GM21390 (cell line): Measurements from ENCODE around the gene LBR.
"Not testable (repeated sequence)": the region's sequence is repeated elsewhere in the genome, so short reads cannot be mapped to it uniquely, and the experiment has no call there.

ENCODE experiments used
- ATAC-seq: cut with Tn5 transposase; IDR thresholded peaks from one replicate; pipeline ENCODE4 v1.9.1; 2021; ENCODE audit not compliant: unreplicated experiment

Gene LBR

DNA sequence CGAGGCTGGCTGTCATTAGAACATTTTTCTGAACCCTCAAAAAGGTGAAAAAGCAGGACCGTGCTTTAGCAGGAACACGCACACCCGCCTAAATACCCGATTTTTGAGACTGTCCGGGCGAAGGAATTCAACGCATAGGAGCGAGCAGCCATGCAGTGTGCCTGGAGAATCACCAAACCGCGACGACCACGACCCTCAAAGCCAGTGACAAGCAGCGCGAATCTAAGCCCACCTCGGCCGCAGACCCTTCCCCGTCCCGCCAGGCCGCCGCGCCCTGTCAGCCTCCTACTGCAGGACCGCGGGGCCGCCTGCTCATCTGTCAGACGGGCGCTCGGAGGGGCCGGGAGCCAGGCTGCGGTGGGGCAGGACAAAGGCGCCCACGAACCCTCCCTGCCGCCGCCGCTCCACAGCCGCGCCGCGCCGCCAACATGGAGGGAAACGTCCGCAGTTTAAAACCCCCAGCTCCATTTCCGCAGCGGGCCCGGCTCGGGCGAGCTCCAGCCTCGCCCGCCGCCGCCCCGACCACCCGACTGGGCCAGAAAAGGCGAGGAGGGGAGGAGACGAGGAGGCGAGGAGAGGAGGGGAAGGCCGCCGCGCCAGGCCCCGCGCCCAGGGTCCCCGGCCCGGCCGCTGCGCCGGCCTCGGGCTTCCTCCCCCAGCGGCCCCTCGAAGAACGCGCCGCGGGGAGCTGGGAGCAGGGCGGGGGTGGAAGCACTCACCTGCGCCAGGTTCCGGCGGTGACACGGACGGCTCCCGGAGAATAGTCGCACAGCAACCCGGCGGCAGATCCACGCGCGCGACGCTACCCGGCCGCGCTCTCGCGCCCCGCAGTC lies at the start of gene LBR:
Gene LBR, minus strand, starts transcription at position 804 of the 833 bp plus-strand sequence. CDS start 3,963 bp downstream, outside the sequence.
- peak; percentile 9 for ATAC-seq

DNA sequence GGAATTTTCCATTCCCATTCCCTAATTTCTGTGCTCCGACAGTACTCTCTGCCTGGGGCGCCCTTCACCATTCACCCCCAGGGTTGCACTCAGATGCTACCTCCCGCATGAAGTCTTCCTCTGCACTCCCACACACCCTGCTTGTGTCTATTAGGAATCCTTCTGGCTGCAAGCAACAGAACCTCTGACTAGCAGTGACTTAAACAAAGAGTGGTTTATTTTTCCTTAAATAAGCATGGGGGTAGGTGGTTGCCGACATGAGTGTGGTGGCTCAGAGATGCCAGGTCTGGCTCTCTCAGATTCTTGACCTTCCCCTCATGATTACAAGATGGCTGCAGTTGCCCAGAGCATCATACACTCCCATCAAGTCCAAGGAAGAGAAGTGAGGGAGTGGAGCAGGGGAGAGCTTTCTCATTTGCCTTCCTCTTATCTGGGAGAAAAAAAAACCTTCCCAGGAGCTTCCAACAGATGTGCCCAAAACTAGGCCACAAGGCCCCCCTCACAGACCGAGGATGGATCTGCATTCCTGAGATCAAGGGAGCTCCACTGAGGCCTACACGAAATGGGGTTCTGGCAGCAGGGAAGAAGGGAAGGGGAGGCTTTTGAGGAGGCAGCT lies 49.6 kb upstream of the LBR start:
- no peak for ATAC-seq

GRCh38 chr1:225476538-225476988 lies 48.7 kb upstream of the LBR start:
- no peak for ATAC-seq

DNA sequence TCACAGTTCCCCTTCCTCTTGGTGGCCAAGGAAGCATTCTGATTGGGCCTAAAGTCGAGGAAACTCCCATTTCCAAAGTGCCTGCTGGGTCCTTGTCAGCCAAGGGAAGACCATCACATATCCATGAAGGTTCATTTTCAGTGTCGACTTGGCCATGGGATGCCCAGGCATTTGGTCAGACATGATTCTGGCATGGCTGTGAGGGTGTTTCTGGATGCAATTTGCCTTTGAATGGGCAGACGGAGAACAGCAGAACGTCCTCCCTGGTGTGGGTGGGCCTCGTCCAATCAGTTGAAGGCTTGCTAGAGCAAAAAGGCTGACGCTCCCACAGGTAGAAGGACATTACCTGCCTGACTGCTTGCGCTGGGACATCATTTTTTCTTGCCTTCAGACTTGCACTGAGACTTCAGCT lies 48.3 kb upstream of the LBR start:
- ATAC-seq: no peak

- ATAC-seq: peak; percentile 70
Measured at GRCh38 chr1:225474986-225475820, 47.4 kb upstream of the LBR start.

DNA sequence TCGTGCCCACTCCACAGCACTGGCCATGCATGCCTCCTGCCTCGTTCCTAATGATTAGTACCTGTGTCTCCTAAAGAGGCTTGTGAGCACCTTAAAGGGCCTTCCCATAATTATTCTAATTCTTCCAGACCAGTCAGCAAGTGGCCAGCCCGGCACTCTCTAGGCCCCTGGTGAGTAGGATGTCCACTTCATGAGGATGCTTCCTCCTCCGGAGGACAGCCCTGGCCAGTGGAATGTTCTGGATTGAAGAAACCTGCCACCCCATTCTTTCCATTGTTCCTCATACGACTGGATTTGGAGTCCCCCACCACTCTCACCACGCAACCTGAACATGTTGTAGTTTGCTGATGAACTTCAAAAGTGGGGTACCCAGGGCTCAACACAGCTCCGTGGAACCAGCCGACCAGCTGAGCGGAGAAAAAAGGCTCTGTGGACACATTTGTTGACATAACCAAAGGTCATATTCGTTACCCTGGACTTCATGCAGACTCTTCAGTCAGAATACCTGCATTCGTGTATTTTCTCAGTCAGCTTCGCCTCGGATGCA lies 46.7 kb upstream of the LBR start:
- ATAC-seq: no peak

GRCh38 chr1:225473676-225474438 lies 46.0 kb upstream of the LBR start:
- not testable (repeated sequence) for ATAC-seq

GRCh38 chr1:225473266-225473665 lies 45.4 kb upstream of the LBR start:
- not testable (repeated sequence) for ATAC-seq

DNA sequence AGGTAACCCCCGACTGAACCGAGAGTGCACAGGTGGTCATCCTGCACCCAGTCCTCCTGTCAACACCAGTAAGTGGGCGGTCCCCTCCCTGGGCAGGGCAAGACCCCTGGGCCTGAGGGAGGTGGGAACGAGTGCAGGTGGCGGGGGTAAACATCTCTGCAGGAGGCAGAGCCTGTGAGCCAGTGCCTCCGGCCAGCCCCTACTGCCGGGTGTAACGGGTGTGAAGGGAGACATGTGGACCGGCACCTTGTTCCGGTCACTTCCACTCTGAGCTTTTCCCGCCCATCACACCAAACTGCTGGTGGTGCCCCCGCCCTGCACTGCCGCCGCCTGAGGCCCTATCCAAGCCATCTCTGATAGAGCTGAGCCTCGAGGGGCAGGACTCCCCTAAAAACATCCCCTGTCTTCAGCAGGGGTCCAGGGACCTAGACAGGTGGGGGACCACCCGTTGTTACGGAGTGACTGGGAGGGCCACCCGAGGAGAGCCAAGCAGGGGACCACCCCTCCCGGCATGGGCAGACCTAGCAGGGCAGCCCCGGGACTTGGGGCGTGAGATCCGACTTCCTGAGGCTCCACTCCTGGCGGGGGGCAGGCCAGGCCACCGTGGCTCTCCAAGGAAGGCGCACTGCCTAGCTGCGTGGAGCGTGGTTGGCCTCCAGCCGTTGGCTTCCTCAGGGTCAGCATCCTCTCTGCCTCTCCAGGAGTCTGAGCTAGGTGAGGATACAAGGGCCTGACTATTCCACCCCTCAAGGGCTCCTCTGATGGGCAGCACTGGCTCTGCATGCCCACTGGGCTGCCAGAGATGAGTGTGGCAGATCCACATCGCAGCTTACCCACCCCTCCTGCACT lies 43.8 kb upstream of the LBR start:
- no peak for ATAC-seq

DNA sequence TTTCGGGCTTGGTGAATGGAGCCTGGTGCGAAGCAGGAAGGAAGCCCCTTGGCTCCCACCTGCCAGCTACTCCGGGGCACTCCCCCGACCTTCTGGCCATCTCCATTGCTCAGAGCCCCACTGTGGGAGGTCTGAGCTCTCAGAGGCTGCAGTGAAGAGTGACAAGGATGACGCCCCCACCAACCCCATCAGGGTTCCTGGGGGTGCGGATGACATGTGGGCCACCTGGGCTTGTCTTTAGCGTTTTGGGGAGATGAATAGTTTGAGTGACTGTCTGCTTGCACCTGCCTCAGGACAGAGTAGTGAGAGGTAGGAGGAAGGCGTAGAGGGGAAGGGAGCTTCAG lies 43.2 kb upstream of the LBR start:
- ATAC-seq: no peak

DNA sequence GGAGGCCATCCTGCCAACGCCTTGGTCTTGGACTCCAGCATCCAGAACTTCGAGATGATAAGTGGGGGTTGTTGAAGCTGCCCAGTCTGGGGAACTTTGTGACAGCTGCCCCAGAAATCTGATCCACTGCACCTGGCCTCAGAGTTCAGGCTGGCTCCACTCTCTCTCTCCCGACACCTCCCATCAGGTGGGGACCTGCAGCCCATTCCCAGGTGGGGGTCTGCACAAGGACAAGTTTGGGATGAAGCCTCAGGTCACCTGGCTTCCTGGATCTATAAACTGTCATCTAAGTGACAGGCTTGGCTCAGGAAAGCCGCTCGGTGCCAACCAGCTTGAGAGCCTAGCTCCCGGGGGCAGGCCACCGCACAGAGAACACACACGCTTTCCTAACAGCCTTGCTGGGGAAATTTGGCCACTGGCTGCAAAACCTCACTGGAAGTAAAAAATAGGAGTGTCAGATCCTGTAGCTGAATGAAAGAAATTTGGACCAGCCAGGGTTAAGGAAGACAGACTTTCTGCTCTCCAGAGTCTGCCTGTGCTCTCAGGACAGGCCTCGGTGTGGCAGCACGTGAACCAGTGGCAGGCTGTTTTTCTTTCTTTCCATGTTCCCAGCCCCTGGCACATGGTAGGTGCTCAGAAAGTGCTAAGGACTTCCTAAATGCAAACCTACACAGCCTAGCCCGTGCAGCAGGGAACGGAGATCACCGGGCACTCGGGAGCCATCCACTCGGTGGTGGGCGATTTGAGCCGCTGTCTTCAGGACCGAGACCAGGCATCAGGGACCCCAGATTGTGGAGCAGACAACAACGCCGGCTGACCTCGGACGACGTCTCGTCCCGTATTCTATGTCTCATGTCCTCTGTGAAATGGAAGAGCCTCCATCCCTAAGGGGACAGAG lies 42.6 kb upstream of the LBR start:
- no peak for ATAC-seq

- no peak for ATAC-seq
Measured at GRCh38 chr1:225469051-225469450, 41.2 kb upstream of the LBR start.

GRCh38 chr1:225468270-225469020 lies 40.6 kb upstream of the LBR start:
- no peak for ATAC-seq

DNA sequence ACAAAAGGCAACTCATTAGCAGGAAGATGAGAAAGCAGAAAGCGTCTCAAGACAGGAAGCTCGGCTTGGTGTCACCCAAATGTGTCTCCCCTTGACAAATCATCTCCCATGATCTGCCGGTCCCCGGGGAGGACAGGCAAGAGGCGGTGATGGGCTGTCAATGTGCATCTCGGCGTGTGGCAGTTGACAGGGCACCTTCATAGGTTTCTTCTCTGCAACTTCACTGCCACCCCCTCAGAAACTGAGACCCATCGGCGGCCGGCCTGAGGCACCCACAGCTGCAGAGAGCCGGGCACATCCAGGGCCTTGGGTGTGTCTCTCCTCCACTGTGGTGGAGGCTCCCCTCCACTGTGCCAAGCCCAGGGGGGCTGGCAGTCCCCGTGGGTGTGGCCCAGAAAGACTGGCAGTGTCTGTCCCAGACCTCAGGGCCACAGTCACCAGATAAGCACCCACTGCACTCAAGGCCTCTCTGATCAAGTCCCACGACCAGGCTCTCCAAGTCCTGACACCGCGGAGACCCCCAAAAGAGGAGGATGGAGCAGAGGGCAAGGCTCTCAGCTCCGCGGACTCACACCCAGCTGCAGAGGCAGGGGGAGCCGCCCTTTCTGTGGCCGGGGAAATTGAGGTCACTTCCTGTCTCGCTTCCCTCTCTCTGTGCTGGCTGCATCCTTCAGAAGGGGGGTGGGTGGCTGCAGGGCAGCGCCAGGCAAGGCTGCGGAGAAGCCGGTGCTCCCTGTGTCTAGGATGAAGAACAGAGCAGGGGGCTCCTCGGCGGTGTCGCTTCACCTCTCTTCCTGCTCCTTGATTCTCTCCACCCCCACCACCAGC lies 39.6 kb upstream of the LBR start:
- ATAC-seq: peak; percentile 95

DNA sequence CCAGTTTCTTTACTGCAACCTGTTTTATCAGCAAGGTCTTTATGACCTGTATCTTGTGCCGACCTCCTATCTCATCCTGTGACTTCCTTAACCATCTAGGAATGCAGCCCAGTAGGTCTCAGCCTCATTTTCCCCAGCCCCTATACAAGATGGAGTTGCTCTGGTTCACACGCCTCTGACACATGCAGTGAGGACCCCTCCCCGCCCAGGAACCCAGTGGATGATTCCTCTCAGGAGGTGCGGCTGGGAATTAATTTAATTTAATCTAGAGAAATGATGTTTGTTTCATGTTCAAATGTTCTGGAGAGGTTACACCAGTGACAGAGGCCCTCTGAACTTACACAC lies 39.0 kb upstream of the LBR start:
- no peak for ATAC-seq

DNA sequence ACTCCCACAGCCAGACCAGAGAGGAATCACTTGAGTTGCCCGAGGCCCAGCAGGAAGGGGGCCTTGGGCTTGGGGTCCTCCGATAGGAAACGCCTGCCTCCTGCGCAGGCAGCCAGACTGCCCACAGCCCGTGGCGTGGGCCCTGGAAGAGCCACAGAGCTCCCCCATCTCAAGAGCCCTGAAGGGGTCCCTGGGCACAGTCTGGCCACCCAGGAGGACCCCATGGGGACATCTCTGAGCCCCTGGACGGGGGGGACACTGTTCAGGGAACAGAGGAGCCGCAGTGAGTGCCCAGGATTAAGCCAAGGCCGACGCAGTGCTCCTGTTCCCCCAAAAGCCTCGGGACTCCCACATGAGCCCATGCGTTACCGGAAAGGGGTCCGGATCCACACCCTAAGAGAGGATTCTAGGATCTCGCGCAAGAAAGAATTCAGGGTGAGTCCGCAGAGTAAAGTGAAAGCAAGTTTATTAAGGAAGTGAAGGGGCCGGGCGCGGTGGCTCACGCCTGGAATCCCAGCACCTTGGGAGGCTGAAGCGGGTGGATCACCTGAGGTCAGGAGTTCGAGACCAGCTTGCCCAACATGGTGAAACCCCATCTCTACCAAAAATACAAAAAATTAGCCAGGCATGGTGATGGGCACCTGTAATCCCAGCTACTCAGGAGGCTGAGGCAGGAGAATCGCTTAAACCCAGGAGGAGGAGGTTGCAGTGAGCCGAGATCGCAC lies 38.1 kb upstream of the LBR start:
- no peak for ATAC-seq
